ENCODE results near the gene TICAM2. TPM values are rescaled to one million over a fixed set of nuclear protein-coding genes. Genes with fewer than 3 reads are reported as not detected.

The TICAM2 gene
- total RNA-seq, 4 donors from 2014 or later: 0.25 to 0.48 TPM; not detected in 2

GRCh38 chr5:115599924-115600323, 2.4 kb downstream of the TICAM2 start:
- 90% methylated on average over 2 of the region's 2 CpGs for WGBS
- no peak overlapping the region for H3K27ac ChIP-seq
- no peaks in the 10 kb centered on the region for H3K36me3 ChIP-seq
- no peaks in the 10 kb centered on the region for H3K27me3 ChIP-seq
- H3K9me3 ChIP-seq: no peaks in the 10 kb centered on the region
- DNase-seq (ENCODE audit: low spot score in 2 of 2): no peak
- H3K4me1 ChIP-seq: peaks cover 28% of the 10 kb centered on the region
- H3K4me3 ChIP-seq: no peak overlapping the region
- no peak for TF ChIP-seq CTCF (IDR thresholded peaks at IDR 0.05)

GRCh38 chr5:115599502-115599901, 2.8 kb downstream of the TICAM2 start:
- no peak overlapping the region for H3K4me3 ChIP-seq
- DNase-seq (ENCODE audit: low spot score in 2 of 2): no peak
- WGBS: 50% methylated on average over 1 of the region's 1 CpG
- H3K27ac ChIP-seq: no peak overlapping the region
- no peaks in the 10 kb centered on the region for H3K9me3 ChIP-seq
- TF ChIP-seq CTCF (IDR thresholded peaks at IDR 0.05) (no peak), EP300 (IDR thresholded peaks at IDR 0.05) (no peak), POLR2AphosphoS5 (IDR thresholded peaks at IDR 0.05) (no peak), POLR2A (IDR thresholded peaks at IDR 0.05) (no peak)
- H3K27me3 ChIP-seq: no peaks in the 10 kb centered on the region
- H3K4me1 ChIP-seq: peaks cover 28% of the 10 kb centered on the region
- no peaks in the 10 kb centered on the region for H3K36me3 ChIP-seq

GRCh38 chr5:115594128-115595047, 7.9 kb downstream of the TICAM2 start:
- H3K27ac ChIP-seq: no peak overlapping the region
- no peak for DNase-seq (ENCODE audit: low spot score in 2 of 2)
- no peak overlapping the region for H3K4me3 ChIP-seq
- H3K9me3 ChIP-seq: no peaks in the 10 kb centered on the region
- no peaks in the 10 kb centered on the region for H3K36me3 ChIP-seq
- H3K4me1 ChIP-seq: no peaks in the 10 kb centered on the region
- 72% methylated on average over 2 of the region's 2 CpGs for WGBS
- no peaks in the 10 kb centered on the region for H3K27me3 ChIP-seq
- no peak for TF ChIP-seq POLR2A (IDR thresholded peaks at IDR 0.05)
- TF ChIP-seq EP300 (IDR thresholded peaks at IDR 0.05): no peak
- TF ChIP-seq POLR2AphosphoS5 (IDR thresholded peaks at IDR 0.05): no peak
- TF ChIP-seq CTCF (IDR thresholded peaks at IDR 0.05): no peak

GRCh38 chr5:115589043-115589442, 13.2 kb downstream of the TICAM2 start:
- WGBS: 40% methylated on average over 3 of the region's 3 CpGs
- no peaks in the 10 kb centered on the region for H3K27me3 ChIP-seq
- peaks cover 11% of the 10 kb centered on the region for H3K4me1 ChIP-seq
- TF ChIP-seq CTCF (IDR thresholded peaks at IDR 0.05): no peak
- TF ChIP-seq POLR2AphosphoS5 (IDR thresholded peaks at IDR 0.05): no peak
- no peak for TF ChIP-seq EP300 (IDR thresholded peaks at IDR 0.05)
- no peak for TF ChIP-seq POLR2A (IDR thresholded peaks at IDR 0.05)
- no peak for DNase-seq (ENCODE audit: low spot score in 2 of 2)
- no peaks in the 10 kb centered on the region for H3K36me3 ChIP-seq
- no peaks in the 10 kb centered on the region for H3K9me3 ChIP-seq
- no peak overlapping the region for H3K27ac ChIP-seq
- no peak overlapping the region for H3K4me3 ChIP-seq

GRCh38 chr5:115588640-115589039, 13.6 kb downstream of the TICAM2 start:
- no peak for DNase-seq (ENCODE audit: low spot score in 2 of 2)
- Histone ChIP-seq H3K4me1 (peaks cover 11% of the 10 kb centered on the region), H3K27me3 (no peaks in the 10 kb centered on the region), H3K27ac (no peak overlapping the region), H3K9me3 (no peaks in the 10 kb centered on the region), H3K36me3 (no peaks in the 10 kb centered on the region), H3K4me3 (no peak overlapping the region)
- TF ChIP-seq CTCF (IDR thresholded peaks at IDR 0.05) (no peak), EP300 (IDR thresholded peaks at IDR 0.05) (no peak), POLR2AphosphoS5 (IDR thresholded peaks at IDR 0.05) (no peak), POLR2A (IDR thresholded peaks at IDR 0.05) (no peak)
- WGBS: 49% methylated on average over 4 of the region's 4 CpGs
